Cardiac muscle cell (in vitro differentiated cells and primary cell): ENCODE data around the gene KIF2C. TPM values are rescaled to one million over a fixed set of nuclear protein-coding genes. Genes with fewer than 3 reads are reported as not detected.

Experiments
- DNase-seq, 2 donors: peaks; one replicate each; pipeline versions ENCODE4 v3.0.0 to v3.0.0-alpha.2; 2010 to 2017; ENCODE audit warnings: low read depth in 1 of 2, low spot score in 1 of 2
- H3K27ac ChIP-seq: fragments of 200-600 bp; sonication (generic); 2 replicates; pipeline ENCODE4 v1.5.1; 2016
- H3K27me3 ChIP-seq: fragments of 200-600 bp; sonication (generic); 2 replicates; pipeline ENCODE4 v1.6.0; 2016; ENCODE audit warnings: control low read depth
- H3K36me3 ChIP-seq: fragments of 200-600 bp; sonication (generic); 2 replicates; pipeline ENCODE4 v1.5.1; 2016; ENCODE audit warnings: control low read depth
- H3K4me1 ChIP-seq: fragments of 200-600 bp; sonication (generic); 2 replicates; pipeline ENCODE4 v1.8.1; 2017; ENCODE audit warnings: low read depth, mild to moderate bottlenecking, mixed run types
- H3K4me3 ChIP-seq: fragments of 200-600 bp; sonication (generic); 2 replicates; pipeline ENCODE4 v1.5.1; 2016; ENCODE audit warnings: mild to moderate bottlenecking
- H3K9me3 ChIP-seq: fragments of 200-600 bp; sonication (generic); 2 replicates; pipeline ENCODE4 v1.5.1; 2017; ENCODE audit warnings: low read depth, mild to moderate bottlenecking, control low read depth
- CTCF ChIP-seq: IDR thresholded peaks from 2 replicates; pipeline ENCODE4 v1.5.1; 2012; ENCODE audit warnings: low read depth, mild to moderate bottlenecking, low read length
- polyA plus RNA-seq: library from polyadenylated mRNA; unstranded; fragments of >200 nt; fragmentation: Nextera tagmentation; extraction: Ambion mirVana; gene quantifications from 2 replicates; pipeline ENCODE4 v1.2.1, GENCODE V29; 2016
- total RNA-seq: library from RNA; depleted of rRNA; stranded (reverse); fragments of >200 nt; gene quantifications from 2 replicates; pipeline ENCODE4 v1.2.3, GENCODE V29; 2016

Gene KIF2C
- total and polyA plus RNA-seq, 2 experiments from 2014 or later = 10.0 to 80.8 TPM

- DNase-seq = no peak
- Histone ChIP-seq H3K4me1 (no peaks in the 10 kb centered on the region), H3K27me3 (no peaks in the 10 kb centered on the region), H3K27ac (no peak overlapping the region), H3K4me3 (no peak overlapping the region), H3K36me3 (no peaks in the 10 kb centered on the region), H3K9me3 (no peaks in the 10 kb centered on the region)
- TF ChIP-seq CTCF = no peak
Measured at GRCh38 chr1:44705470-44705869, 34.2 kb upstream of the KIF2C start.

- Histone ChIP-seq H3K4me1 (no peaks in the 10 kb centered on the region), H3K36me3 (no peaks in the 10 kb centered on the region), H3K27ac (no peak overlapping the region), H3K9me3 (no peaks in the 10 kb centered on the region), H3K27me3 (no peaks in the 10 kb centered on the region), H3K4me3 (no peak overlapping the region)
- no peak for TF ChIP-seq CTCF
- DNase-seq = no peak
Measured at GRCh38 chr1:44705938-44706337, 33.7 kb upstream of the KIF2C start.

- Histone ChIP-seq H3K27ac (no peak overlapping the region), H3K36me3 (no peaks in the 10 kb centered on the region)
- DNase-seq = peak in 1 of 2 donors; percentile 68
Measured at GRCh38 chr1:44707112-44707881, 32.3 kb upstream of the KIF2C start.

GRCh38 chr1:44707959-44708831 is 31.4 kb upstream of the KIF2C start:
- H3K27ac ChIP-seq = no peak overlapping the region
- H3K27me3 ChIP-seq = no peaks in the 10 kb centered on the region
- DNase-seq = peak; percentile 47 to 71
- H3K36me3 ChIP-seq = no peaks in the 10 kb centered on the region
- no peak overlapping the region for H3K4me3 ChIP-seq
- peak; percentile 76 for TF ChIP-seq CTCF
- no peaks in the 10 kb centered on the region for H3K9me3 ChIP-seq
- no peaks in the 10 kb centered on the region for H3K4me1 ChIP-seq

More at GRCh38 chr1:44707112-44707881, 32.3 kb upstream of the KIF2C start:
- Histone ChIP-seq H3K4me3 (no peak overlapping the region), H3K9me3 (no peaks in the 10 kb centered on the region), H3K27me3 (no peaks in the 10 kb centered on the region), H3K4me1 (no peaks in the 10 kb centered on the region)
- TF ChIP-seq CTCF = no peak

GRCh38 chr1:44713321-44713781 is 26.3 kb upstream of the KIF2C start:
- H3K9me3 ChIP-seq = no peaks in the 10 kb centered on the region
- TF ChIP-seq CTCF = no peak
- DNase-seq = no peak
- no peaks in the 10 kb centered on the region for H3K4me1 ChIP-seq
- no peak overlapping the region for H3K4me3 ChIP-seq
- no peak overlapping the region for H3K27ac ChIP-seq
- H3K27me3 ChIP-seq = no peaks in the 10 kb centered on the region
- no peaks in the 10 kb centered on the region for H3K36me3 ChIP-seq
